ENCODE results near the gene TMEM222.
A peak's percentile ranks its signal among the peaks of the same experiment; 100 is the strongest.

DNA sequence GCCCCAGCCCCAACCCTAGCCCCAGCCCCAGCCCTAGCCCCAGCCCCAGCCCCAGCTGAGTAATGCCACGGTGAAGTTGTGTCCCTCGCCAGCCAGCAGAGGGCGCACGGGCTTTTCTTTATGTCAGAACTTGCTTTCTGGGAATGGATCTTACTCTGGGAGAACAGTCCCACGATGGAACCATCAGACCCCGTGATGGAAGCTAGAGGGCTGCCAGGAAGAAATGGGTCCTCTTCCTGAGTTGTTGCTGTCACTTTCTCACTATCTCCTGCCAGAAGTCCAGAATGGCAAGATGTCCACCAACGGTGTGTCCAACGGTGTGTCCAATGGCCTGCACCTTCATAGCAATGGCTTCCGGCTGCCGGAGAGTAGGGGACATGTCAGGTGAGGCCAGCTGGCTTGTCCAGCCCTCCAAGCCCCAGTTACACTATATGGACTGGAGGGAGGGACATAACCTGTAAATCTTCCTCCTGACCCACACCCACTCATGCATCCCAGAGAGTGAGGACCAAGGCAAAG lies 25.1 kb upstream of the TMEM222 start:
- TF ChIP-seq POLR2AphosphoS5 (IDR thresholded peaks at IDR 0.05): no peak
- TF ChIP-seq, protein P1, sequence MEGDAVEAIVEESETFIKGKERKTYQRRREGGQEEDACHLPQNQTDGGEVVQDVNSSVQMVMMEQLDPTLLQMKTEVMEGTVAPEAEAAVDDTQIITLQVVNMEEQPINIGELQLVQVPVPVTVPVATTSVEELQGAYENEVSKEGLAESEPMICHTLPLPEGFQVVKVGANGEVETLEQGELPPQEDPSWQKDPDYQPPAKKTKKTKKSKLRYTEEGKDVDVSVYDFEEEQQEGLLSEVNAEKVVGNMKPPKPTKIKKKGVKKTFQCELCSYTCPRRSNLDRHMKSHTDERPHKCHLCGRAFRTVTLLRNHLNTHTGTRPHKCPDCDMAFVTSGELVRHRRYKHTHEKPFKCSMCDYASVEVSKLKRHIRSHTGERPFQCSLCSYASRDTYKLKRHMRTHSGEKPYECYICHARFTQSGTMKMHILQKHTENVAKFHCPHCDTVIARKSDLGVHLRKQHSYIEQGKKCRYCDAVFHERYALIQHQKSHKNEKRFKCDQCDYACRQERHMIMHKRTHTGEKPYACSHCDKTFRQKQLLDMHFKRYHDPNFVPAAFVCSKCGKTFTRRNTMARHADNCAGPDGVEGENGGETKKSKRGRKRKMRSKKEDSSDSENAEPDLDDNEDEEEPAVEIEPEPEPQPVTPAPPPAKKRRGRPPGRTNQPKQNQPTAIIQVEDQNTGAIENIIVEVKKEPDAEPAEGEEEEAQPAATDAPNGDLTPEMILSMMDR (IDR thresholded peaks at IDR 0.05; ENCODE audit: poor library complexity, severe bottlenecking): peak; percentile 71
- TF ChIP-seq SMC3 (conservative IDR thresholded peaks at IDR 0.05; ENCODE audit: poor library complexity): peak; percentile 74
- no peak for TF ChIP-seq TAF1 (IDR thresholded peaks at IDR 0.05; ENCODE audit: low read depth)
- TF ChIP-seq, protein P2, sequence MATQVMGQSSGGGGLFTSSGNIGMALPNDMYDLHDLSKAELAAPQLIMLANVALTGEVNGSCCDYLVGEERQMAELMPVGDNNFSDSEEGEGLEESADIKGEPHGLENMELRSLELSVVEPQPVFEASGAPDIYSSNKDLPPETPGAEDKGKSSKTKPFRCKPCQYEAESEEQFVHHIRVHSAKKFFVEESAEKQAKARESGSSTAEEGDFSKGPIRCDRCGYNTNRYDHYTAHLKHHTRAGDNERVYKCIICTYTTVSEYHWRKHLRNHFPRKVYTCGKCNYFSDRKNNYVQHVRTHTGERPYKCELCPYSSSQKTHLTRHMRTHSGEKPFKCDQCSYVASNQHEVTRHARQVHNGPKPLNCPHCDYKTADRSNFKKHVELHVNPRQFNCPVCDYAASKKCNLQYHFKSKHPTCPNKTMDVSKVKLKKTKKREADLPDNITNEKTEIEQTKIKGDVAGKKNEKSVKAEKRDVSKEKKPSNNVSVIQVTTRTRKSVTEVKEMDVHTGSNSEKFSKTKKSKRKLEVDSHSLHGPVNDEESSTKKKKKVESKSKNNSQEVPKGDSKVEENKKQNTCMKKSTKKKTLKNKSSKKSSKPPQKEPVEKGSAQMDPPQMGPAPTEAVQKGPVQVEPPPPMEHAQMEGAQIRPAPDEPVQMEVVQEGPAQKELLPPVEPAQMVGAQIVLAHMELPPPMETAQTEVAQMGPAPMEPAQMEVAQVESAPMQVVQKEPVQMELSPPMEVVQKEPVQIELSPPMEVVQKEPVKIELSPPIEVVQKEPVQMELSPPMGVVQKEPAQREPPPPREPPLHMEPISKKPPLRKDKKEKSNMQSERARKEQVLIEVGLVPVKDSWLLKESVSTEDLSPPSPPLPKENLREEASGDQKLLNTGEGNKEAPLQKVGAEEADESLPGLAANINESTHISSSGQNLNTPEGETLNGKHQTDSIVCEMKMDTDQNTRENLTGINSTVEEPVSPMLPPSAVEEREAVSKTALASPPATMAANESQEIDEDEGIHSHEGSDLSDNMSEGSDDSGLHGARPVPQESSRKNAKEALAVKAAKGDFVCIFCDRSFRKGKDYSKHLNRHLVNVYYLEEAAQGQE (IDR thresholded peaks at IDR 0.05; ENCODE audit: borderline replicate concordance): no peak
